ENCODE results near the gene TRABD2B.

TRABD2B gene

DNA sequence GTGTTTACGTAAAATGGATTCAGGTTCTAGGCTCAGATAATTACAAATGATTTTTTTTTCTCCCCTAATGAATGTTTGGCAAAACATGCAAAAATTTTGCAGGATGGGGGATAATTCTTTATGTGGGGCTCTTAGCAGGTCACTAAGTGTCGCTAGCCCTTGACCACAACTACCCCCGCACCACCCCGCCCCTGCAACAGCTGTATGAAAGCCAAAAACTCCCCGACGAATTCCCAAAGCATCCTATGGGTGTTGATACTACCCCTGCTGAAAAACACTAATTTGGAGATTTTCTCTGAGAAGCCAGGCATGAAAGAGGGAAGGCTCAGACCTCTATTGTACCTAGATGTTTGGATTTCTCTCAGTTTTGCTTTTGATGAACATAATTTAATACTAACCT lies 243.0 kb downstream of the TRABD2B start:
- H3K4me1 ChIP-seq (ENCODE audit: insufficient read depth, low read length) = no peaks in the 10 kb centered on the region
- no peak overlapping the region for H3K27ac ChIP-seq (ENCODE audit: low read length)
- no peak for ATAC-seq (ENCODE audit: insufficient read depth, low read depth)
- H4K20me1 ChIP-seq (ENCODE audit: insufficient read depth, low read length) = peaks cover 4% of the 10 kb centered on the region
- H3K4me2 ChIP-seq (ENCODE audit: insufficient read depth, low read length) = no peak overlapping the region
- H3K9ac ChIP-seq (ENCODE audit: low read depth, low read length) = no peak overlapping the region
- H3K27me3 ChIP-seq (ENCODE audit: insufficient read depth, low read length, poor library complexity) = no peaks in the 10 kb centered on the region
- H3K36me3 ChIP-seq (ENCODE audit: insufficient read depth, low read length) = no peaks in the 10 kb centered on the region
- TF ChIP-seq CTCF (IDR thresholded peaks at IDR 0.05; ENCODE audit: borderline replicate concordance, extremely low read depth, low read length, poor library complexity, severe bottlenecking) = no peak
- no peak for TF ChIP-seq EZH2 (IDR thresholded peaks at IDR 0.05; ENCODE audit: borderline replicate concordance, low read depth, low read length, severe bottlenecking)
- no peaks in the 10 kb centered on the region for H3K79me2 ChIP-seq (ENCODE audit: insufficient read depth, low read length)
- H3K4me3 ChIP-seq (ENCODE audit: low read depth in 1 of 2, low read length in 2 of 2) = no peak overlapping the region
- no peak overlapping the region for H2AFZ ChIP-seq (ENCODE audit: low read depth, low read length)
- DNase-seq = no peak
- no peaks in the 10 kb centered on the region for H3K9me3 ChIP-seq (ENCODE audit: insufficient read depth, low read length, severe bottlenecking)

- TF ChIP-seq CTCF (IDR thresholded peaks at IDR 0.05; ENCODE audit: borderline replicate concordance, extremely low read depth, low read length, poor library complexity, severe bottlenecking) (no peak), EZH2 (IDR thresholded peaks at IDR 0.05; ENCODE audit: borderline replicate concordance, low read depth, low read length, severe bottlenecking) (no peak)
- Histone ChIP-seq H2AFZ (ENCODE audit: low read depth, low read length) (no peak overlapping the region), H3K9ac (ENCODE audit: low read depth, low read length) (no peak overlapping the region), H3K36me3 (ENCODE audit: insufficient read depth, low read length) (no peaks in the 10 kb centered on the region), H3K27me3 (ENCODE audit: insufficient read depth, low read length, poor library complexity) (peaks cover under 1% of the 10 kb centered on the region), H3K27ac (ENCODE audit: low read length) (no peak overlapping the region), H3K79me2 (ENCODE audit: insufficient read depth, low read length) (no peaks in the 10 kb centered on the region), H3K9me3 (ENCODE audit: insufficient read depth, low read length, severe bottlenecking) (no peaks in the 10 kb centered on the region), H4K20me1 (ENCODE audit: insufficient read depth, low read length) (peaks cover 4% of the 10 kb centered on the region), H3K4me3 (ENCODE audit: low read depth in 1 of 2, low read length in 2 of 2) (no peak overlapping the region), H3K4me1 (ENCODE audit: insufficient read depth, low read length) (no peaks in the 10 kb centered on the region), H3K4me2 (ENCODE audit: insufficient read depth, low read length) (no peak overlapping the region)
- no peak for ATAC-seq (ENCODE audit: insufficient read depth, low read depth)
- DNase-seq = no peak
Observed at GRCh38 chr1:47753808-47754207, 243.4 kb downstream of the TRABD2B start.

GRCh38 chr1:47752559-47752958 lies 244.6 kb downstream of the TRABD2B start:
- Histone ChIP-seq H3K36me3 (ENCODE audit: insufficient read depth, low read length) (no peaks in the 10 kb centered on the region), H3K4me1 (ENCODE audit: insufficient read depth, low read length) (no peaks in the 10 kb centered on the region), H4K20me1 (ENCODE audit: insufficient read depth, low read length) (peaks cover 2% of the 10 kb centered on the region), H3K9ac (ENCODE audit: low read depth, low read length) (no peak overlapping the region), H3K79me2 (ENCODE audit: insufficient read depth, low read length) (no peaks in the 10 kb centered on the region), H3K9me3 (ENCODE audit: insufficient read depth, low read length, severe bottlenecking) (no peaks in the 10 kb centered on the region), H2AFZ (ENCODE audit: low read depth, low read length) (no peak overlapping the region), H3K27me3 (ENCODE audit: insufficient read depth, low read length, poor library complexity) (peaks cover 6% of the 10 kb centered on the region), H3K4me2 (ENCODE audit: insufficient read depth, low read length) (no peak overlapping the region), H3K4me3 (ENCODE audit: low read depth in 1 of 2, low read length in 2 of 2) (no peak overlapping the region), H3K27ac (ENCODE audit: low read length) (no peak overlapping the region)
- DNase-seq (no peak), ATAC-seq (ENCODE audit: insufficient read depth, low read depth) (no peak)
- TF ChIP-seq CTCF (IDR thresholded peaks at IDR 0.05; ENCODE audit: borderline replicate concordance, extremely low read depth, low read length, poor library complexity, severe bottlenecking) = no peak
- no peak for TF ChIP-seq EZH2 (IDR thresholded peaks at IDR 0.05; ENCODE audit: borderline replicate concordance, low read depth, low read length, severe bottlenecking)

GRCh38 chr1:47751996-47752451 lies 245.2 kb downstream of the TRABD2B start:
- peaks cover 6% of the 10 kb centered on the region for H3K27me3 ChIP-seq (ENCODE audit: insufficient read depth, low read length, poor library complexity)
- H2AFZ ChIP-seq (ENCODE audit: low read depth, low read length) = no peak overlapping the region
- no peak for TF ChIP-seq EZH2 (IDR thresholded peaks at IDR 0.05; ENCODE audit: borderline replicate concordance, low read depth, low read length, severe bottlenecking)
- no peak for TF ChIP-seq CTCF (IDR thresholded peaks at IDR 0.05; ENCODE audit: borderline replicate concordance, extremely low read depth, low read length, poor library complexity, severe bottlenecking)

More at GRCh38 chr1:47751996-47752451, 245.2 kb downstream of the TRABD2B start:
- ATAC-seq (ENCODE audit: insufficient read depth, low read depth) = no peak
- Histone ChIP-seq H3K9me3 (ENCODE audit: insufficient read depth, low read length, severe bottlenecking) (no peaks in the 10 kb centered on the region), H3K36me3 (ENCODE audit: insufficient read depth, low read length) (no peaks in the 10 kb centered on the region), H3K9ac (ENCODE audit: low read depth, low read length) (no peak overlapping the region), H4K20me1 (ENCODE audit: insufficient read depth, low read length) (no peaks in the 10 kb centered on the region), H3K27ac (ENCODE audit: low read length) (no peak overlapping the region), H3K79me2 (ENCODE audit: insufficient read depth, low read length) (no peaks in the 10 kb centered on the region), H3K4me1 (ENCODE audit: insufficient read depth, low read length) (no peaks in the 10 kb centered on the region), H3K4me2 (ENCODE audit: insufficient read depth, low read length) (no peak overlapping the region), H3K4me3 (ENCODE audit: low read depth in 1 of 2, low read length in 2 of 2) (no peak overlapping the region)
- DNase-seq = no peak

Data from DND-41 (cell line).